Measurements from ENCODE around the gene SLAMF8. TPM values are rescaled to one million over a fixed set of nuclear protein-coding genes. Genes with fewer than 3 reads are reported as not detected.

The SLAMF8 gene
- total and polyA plus RNA-seq, 2 of the 8 experiments (the other 6 are each of a cell fraction or from before 2014, with no cell fraction given) = not detected

DNA sequence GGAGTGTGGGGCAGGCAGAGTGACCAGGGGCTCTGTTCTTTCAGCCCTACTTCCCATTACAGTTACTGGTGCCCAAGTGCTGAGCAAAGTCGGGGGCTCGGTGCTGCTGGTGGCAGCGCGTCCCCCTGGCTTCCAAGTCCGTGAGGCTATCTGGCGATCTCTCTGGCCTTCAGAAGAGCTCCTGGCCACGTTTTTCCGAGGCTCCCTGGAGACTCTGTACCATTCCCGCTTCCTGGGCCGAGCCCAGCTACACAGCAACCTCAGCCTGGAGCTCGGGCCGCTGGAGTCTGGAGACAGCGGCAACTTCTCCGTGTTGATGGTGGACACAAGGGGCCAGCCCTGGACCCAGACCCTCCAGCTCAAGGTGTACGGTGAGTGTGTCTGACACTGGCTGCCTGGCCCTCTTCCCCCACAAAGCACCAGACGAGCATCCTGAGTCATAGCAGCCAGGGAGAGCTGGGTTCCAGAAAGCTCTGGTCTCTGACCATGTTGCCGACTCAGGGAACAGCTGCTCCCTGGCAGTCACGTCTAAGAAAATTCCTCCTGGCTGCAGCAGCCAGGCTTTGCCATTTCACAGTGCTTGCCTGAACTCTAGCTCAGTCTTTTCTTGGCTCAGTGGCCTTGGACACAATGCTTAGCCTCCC, 3.3 kb downstream of the SLAMF8 start (continued):
- TF ChIP-seq RFX5 (IDR thresholded peaks at IDR 0.05; ENCODE audit: borderline replicate concordance, low read depth, low read length) (no peak), CHD2 (IDR thresholded peaks at IDR 0.05; ENCODE audit: low read length) (no peak), SAP30 (IDR thresholded peaks at IDR 0.05; ENCODE audit: insufficient read depth, insufficient replicate concordance, low read length) (no peak), KDM5A (IDR thresholded peaks at IDR 0.05; ENCODE audit: low read length) (no peak), USF2 (IDR thresholded peaks at IDR 0.05; ENCODE audit: low read length) (no peak)
